GM19397 (cell line): ENCODE data around the gene FCRL5.
"Not testable (repeated sequence)": the region's sequence is repeated elsewhere in the genome, so short reads cannot be mapped to it uniquely, and the experiment has no call there.

Source experiments
- ATAC-seq: cut with Tn5 transposase; IDR thresholded peaks from one replicate; pipeline ENCODE4 v1.9.1; 2021; ENCODE audit warnings: mild to moderate bottlenecking, moderate library complexity; ENCODE audit not compliant: unreplicated experiment

FCRL5 gene

GRCh38 chr1:157551694-157552693, at the start of gene FCRL5:
FCRL5 (minus strand) TSS chr1:157552515; CDS start chr1:157552362, 153 bp downstream.
- ATAC-seq, result peak; percentile 86

GRCh38 chr1:157600236-157600635, 47.9 kb upstream of the FCRL5 start:
- no peak for ATAC-seq

- ATAC-seq, result peak; percentile 49
These were observed 45.8 kb upstream of the FCRL5 start, which contains the start of gene FCRL4 for GRCh38 chr1:157597959-157598667. FCRL4 (minus strand) TSS chr1:157598085; CDS start chr1:157597944, 141 bp downstream.

GRCh38 chr1:157596384-157596783, 44.1 kb upstream of the FCRL5 start:
- no peak for ATAC-seq

GRCh38 chr1:157595356-157595755, 43.0 kb upstream of the FCRL5 start:
- ATAC-seq, result peak; percentile 67

- no peak for ATAC-seq
These were observed 33.7 kb upstream of the FCRL5 start for GRCh38 chr1:157585984-157586383.

- ATAC-seq, result no peak
These were observed 32.2 kb upstream of the FCRL5 start for GRCh38 chr1:157584503-157584902.

- no peak for ATAC-seq
These were observed 28.5 kb upstream of the FCRL5 start for GRCh38 chr1:157580828-157581210.

- no peak for ATAC-seq
These were observed 28.0 kb upstream of the FCRL5 start for GRCh38 chr1:157580179-157580827.

GRCh38 chr1:157577420-157577819, 25.1 kb upstream of the FCRL5 start:
- no peak for ATAC-seq

- ATAC-seq, result peak; percentile 73
These were observed 23.4 kb upstream of the FCRL5 start for GRCh38 chr1:157575744-157576143.

GRCh38 chr1:157574836-157575235, 22.5 kb upstream of the FCRL5 start:
- ATAC-seq, result no peak

GRCh38 chr1:157566484-157567300, 14.4 kb upstream of the FCRL5 start:
- peak; percentile 33 for ATAC-seq

GRCh38 chr1:157562515-157562914, 10.2 kb upstream of the FCRL5 start:
- peak; percentile 69 for ATAC-seq

GRCh38 chr1:157558119-157558518, 5.8 kb upstream of the FCRL5 start:
- no peak for ATAC-seq

GRCh38 chr1:157548081-157548480, 4.2 kb downstream of the FCRL5 start:
- not testable (repeated sequence) for ATAC-seq

- ATAC-seq, result no peak
These were observed 9.6 kb downstream of the FCRL5 start for GRCh38 chr1:157542676-157543075.

- no peak for ATAC-seq
These were observed 11.5 kb downstream of the FCRL5 start for GRCh38 chr1:157540852-157541251.

- no peak for ATAC-seq
These were observed 12.1 kb downstream of the FCRL5 start for GRCh38 chr1:157540160-157540748.

- ATAC-seq, result no peak
These were observed 12.7 kb downstream of the FCRL5 start for GRCh38 chr1:157539568-157539967.
